ENCODE data around the gene INSIG1. TPM values are rescaled to one million over a fixed set of nuclear protein-coding genes. Genes with fewer than 3 reads are reported as not detected.

INSIG1 gene
- total and polyA plus RNA-seq, 4 donors = 118 to 219 (median 193) TPM

DNA sequence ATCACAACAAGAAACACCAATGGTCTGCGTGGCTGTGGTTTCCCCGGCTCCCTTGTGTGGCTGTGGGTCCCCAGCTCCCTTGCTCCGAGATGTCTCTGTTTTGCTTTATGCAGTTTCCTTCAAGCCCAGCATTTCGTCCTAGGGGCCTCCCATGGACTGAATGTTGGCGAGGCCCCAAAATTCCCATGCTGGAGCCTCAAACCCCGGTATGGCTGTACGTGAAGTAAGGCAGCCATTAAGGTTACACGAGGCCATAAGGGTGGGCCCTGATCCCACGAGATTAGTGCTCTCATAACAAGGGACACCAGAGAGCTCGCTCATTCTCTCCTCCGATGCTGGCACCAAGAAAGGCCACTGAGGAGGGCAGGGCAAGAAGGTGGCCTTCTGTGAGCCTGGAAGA lies 44.6 kb downstream of the INSIG1 start:
- no peak for DNase-seq (ENCODE audit: low spot score)
- Histone ChIP-seq H3K4me3 (ENCODE audit: low read depth in 1 of 3, low read length in 3 of 3) (no peak overlapping the region), H3K36me3 (ENCODE audit: control insufficient read depth in 4 of 4, insufficient read depth in 3 of 4, low read depth in 1 of 4, low read length in 3 of 4) (no peaks in the 10 kb centered on the region), H3K27me3 (ENCODE audit: control insufficient read depth in 4 of 4, insufficient read depth in 4 of 4, low read length in 3 of 4) (no peaks in the 10 kb centered on the region), H3K27ac (ENCODE audit: low read depth in 1 of 2, low read length in 2 of 2) (no peak overlapping the region), H3K4me1 (ENCODE audit: control insufficient read depth in 4 of 4, insufficient read depth in 4 of 4, low read length in 3 of 4) (peaks cover 0 to 5% (median 4%) of the 10 kb centered on the region in 4 donors), H3K9me3 (ENCODE audit: control insufficient read depth in 4 of 4, low read length in 3 of 4) (no peaks in the 10 kb centered on the region), H3K9ac (ENCODE audit: low read depth in 1 of 2, low read length in 2 of 2) (no peak overlapping the region)
- TF ChIP-seq RXRA (IDR thresholded peaks at IDR 0.05) = no peak
- TF ChIP-seq FOXA2 (IDR thresholded peaks at IDR 0.05) = no peak
- 80% methylated on average over 11 of the region's 11 CpGs for WGBS

DNA sequence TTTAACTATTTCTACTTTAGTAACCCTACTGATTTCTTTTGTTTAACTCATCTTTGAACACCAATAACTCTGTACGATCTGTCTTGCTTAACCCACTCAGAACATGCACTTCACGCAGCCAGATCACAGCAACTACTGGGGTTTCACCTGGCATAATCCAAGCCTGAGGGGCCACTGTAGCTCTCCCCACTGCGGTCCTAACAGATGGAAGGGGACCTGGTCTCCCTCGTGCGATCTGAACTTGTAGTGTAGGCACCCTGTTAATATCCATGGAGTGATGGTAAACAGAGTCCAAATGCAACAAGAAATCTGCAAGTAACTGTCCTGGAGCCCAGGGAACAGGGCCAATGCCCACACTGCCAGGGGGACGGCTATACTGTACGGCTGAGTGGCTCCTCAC lies 45.5 kb downstream of the INSIG1 start:
- TF ChIP-seq FOXA1 (IDR thresholded peaks at IDR 0.05) (no peak), SP1 (IDR thresholded peaks at IDR 0.05) (no peak), RAD21 (IDR thresholded peaks at IDR 0.05) (no peak), NR2F2 (IDR thresholded peaks at IDR 0.05) (no peak), RXRA (IDR thresholded peaks at IDR 0.05) (no peak)
- TF ChIP-seq, protein P1, sequence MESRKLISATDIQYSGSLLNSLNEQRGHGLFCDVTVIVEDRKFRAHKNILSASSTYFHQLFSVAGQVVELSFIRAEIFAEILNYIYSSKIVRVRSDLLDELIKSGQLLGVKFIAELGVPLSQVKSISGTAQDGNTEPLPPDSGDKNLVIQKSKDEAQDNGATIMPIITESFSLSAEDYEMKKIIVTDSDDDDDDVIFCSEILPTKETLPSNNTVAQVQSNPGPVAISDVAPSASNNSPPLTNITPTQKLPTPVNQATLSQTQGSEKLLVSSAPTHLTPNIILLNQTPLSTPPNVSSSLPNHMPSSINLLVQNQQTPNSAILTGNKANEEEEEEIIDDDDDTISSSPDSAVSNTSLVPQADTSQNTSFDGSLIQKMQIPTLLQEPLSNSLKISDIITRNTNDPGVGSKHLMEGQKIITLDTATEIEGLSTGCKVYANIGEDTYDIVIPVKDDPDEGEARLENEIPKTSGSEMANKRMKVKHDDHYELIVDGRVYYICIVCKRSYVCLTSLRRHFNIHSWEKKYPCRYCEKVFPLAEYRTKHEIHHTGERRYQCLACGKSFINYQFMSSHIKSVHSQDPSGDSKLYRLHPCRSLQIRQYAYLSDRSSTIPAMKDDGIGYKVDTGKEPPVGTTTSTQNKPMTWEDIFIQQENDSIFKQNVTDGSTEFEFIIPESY (IDR thresholded peaks at IDR 0.05) = no peak
- TF ChIP-seq, protein P2, sequence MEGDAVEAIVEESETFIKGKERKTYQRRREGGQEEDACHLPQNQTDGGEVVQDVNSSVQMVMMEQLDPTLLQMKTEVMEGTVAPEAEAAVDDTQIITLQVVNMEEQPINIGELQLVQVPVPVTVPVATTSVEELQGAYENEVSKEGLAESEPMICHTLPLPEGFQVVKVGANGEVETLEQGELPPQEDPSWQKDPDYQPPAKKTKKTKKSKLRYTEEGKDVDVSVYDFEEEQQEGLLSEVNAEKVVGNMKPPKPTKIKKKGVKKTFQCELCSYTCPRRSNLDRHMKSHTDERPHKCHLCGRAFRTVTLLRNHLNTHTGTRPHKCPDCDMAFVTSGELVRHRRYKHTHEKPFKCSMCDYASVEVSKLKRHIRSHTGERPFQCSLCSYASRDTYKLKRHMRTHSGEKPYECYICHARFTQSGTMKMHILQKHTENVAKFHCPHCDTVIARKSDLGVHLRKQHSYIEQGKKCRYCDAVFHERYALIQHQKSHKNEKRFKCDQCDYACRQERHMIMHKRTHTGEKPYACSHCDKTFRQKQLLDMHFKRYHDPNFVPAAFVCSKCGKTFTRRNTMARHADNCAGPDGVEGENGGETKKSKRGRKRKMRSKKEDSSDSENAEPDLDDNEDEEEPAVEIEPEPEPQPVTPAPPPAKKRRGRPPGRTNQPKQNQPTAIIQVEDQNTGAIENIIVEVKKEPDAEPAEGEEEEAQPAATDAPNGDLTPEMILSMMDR (IDR thresholded peaks at IDR 0.05; ENCODE audit: low read depth, low read length, missing input control) = no peak
- 88% methylated on average over 7 of the region's 7 CpGs for WGBS
- Histone ChIP-seq H3K4me1 (ENCODE audit: control insufficient read depth in 4 of 4, insufficient read depth in 4 of 4, low read length in 3 of 4) (peaks cover 0 to 5% (median 4%) of the 10 kb centered on the region in 4 donors), H3K36me3 (ENCODE audit: control insufficient read depth in 4 of 4, insufficient read depth in 3 of 4, low read depth in 1 of 4, low read length in 3 of 4) (no peaks in the 10 kb centered on the region), H3K27ac (ENCODE audit: low read depth in 1 of 2, low read length in 2 of 2) (no peak overlapping the region), H3K27me3 (ENCODE audit: control insufficient read depth in 4 of 4, insufficient read depth in 4 of 4, low read length in 3 of 4) (no peaks in the 10 kb centered on the region), H3K9ac (ENCODE audit: low read depth in 1 of 2, low read length in 2 of 2) (no peak overlapping the region), H3K4me3 (ENCODE audit: low read depth in 1 of 3, low read length in 3 of 3) (no peak overlapping the region), H3K9me3 (ENCODE audit: control insufficient read depth in 4 of 4, low read length in 3 of 4) (no peaks in the 10 kb centered on the region)
- no peak for DNase-seq (ENCODE audit: low spot score)

DNA sequence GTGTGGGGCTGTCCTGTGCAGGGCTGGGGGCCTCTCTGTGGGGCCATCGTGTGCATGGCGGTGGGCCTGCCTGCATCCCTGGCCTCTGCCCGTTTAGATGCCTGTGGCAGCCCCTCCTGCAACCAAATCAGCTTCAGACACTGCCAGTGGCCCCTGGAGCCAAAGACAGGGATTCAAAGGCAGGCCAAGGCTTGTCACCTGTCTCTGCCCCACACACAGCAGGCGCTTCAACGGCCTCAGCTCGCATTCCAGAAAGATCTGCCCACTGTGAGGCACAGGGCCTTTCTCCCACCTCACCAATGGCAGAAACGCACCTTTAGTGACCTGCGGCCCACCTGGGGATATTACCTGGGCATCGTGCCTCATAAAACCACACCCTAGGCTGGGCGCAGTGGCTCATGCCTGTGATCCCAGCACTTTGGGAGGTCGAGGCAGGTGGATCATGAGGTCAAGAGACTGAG lies 46.0 kb downstream of the INSIG1 start:
- H3K27me3 ChIP-seq (ENCODE audit: control insufficient read depth in 4 of 4, insufficient read depth in 4 of 4, low read length in 3 of 4) = no peaks in the 10 kb centered on the region
- no peak for TF ChIP-seq FOXA2 (IDR thresholded peaks at IDR 0.05)
- no peak for TF ChIP-seq YY1 (IDR thresholded peaks at IDR 0.05)
- no peak for TF ChIP-seq RXRA (IDR thresholded peaks at IDR 0.05)
- TF ChIP-seq, protein P1 (IDR thresholded peaks at IDR 0.05) = no peak
- no peak for TF ChIP-seq JUND (IDR thresholded peaks at IDR 0.05)
- no peak for TF ChIP-seq NR2F2 (IDR thresholded peaks at IDR 0.05)
- TF ChIP-seq GABPA (IDR thresholded peaks at IDR 0.05 in 1 of 2, conservative IDR thresholded peaks at IDR 0.05 in 1 of 2) = no peak
- no peak for TF ChIP-seq RAD21 (IDR thresholded peaks at IDR 0.05)
- no peak for TF ChIP-seq HNF4G (IDR thresholded peaks at IDR 0.05)
- TF ChIP-seq, protein P3, sequence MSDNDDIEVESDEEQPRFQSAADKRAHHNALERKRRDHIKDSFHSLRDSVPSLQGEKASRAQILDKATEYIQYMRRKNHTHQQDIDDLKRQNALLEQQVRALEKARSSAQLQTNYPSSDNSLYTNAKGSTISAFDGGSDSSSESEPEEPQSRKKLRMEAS (IDR thresholded peaks at IDR 0.05) = no peak
- TF ChIP-seq, protein P4, sequence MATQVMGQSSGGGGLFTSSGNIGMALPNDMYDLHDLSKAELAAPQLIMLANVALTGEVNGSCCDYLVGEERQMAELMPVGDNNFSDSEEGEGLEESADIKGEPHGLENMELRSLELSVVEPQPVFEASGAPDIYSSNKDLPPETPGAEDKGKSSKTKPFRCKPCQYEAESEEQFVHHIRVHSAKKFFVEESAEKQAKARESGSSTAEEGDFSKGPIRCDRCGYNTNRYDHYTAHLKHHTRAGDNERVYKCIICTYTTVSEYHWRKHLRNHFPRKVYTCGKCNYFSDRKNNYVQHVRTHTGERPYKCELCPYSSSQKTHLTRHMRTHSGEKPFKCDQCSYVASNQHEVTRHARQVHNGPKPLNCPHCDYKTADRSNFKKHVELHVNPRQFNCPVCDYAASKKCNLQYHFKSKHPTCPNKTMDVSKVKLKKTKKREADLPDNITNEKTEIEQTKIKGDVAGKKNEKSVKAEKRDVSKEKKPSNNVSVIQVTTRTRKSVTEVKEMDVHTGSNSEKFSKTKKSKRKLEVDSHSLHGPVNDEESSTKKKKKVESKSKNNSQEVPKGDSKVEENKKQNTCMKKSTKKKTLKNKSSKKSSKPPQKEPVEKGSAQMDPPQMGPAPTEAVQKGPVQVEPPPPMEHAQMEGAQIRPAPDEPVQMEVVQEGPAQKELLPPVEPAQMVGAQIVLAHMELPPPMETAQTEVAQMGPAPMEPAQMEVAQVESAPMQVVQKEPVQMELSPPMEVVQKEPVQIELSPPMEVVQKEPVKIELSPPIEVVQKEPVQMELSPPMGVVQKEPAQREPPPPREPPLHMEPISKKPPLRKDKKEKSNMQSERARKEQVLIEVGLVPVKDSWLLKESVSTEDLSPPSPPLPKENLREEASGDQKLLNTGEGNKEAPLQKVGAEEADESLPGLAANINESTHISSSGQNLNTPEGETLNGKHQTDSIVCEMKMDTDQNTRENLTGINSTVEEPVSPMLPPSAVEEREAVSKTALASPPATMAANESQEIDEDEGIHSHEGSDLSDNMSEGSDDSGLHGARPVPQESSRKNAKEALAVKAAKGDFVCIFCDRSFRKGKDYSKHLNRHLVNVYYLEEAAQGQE (IDR thresholded peaks at IDR 0.05) = no peak
- no peak for TF ChIP-seq SP1 (IDR thresholded peaks at IDR 0.05)
- TF ChIP-seq FOXA1 (IDR thresholded peaks at IDR 0.05) = no peak
- TF ChIP-seq, protein P5, sequence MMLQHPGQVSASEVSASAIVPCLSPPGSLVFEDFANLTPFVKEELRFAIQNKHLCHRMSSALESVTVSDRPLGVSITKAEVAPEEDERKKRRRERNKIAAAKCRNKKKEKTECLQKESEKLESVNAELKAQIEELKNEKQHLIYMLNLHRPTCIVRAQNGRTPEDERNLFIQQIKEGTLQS (IDR thresholded peaks at IDR 0.05) = no peak
- no peak for TF ChIP-seq EGR1 (IDR thresholded peaks at IDR 0.05; ENCODE audit: low read depth in 2 of 2)
- TF ChIP-seq HNF4A (conservative IDR thresholded peaks at IDR 0.05) = no peak
- TF ChIP-seq TAF1 (conservative IDR thresholded peaks at IDR 0.05) = no peak

More for the DNA sequence above, 46.0 kb downstream of the INSIG1 start:
- H3K4me3 ChIP-seq (ENCODE audit: low read depth in 1 of 3, low read length in 3 of 3) = no peak overlapping the region
- H3K36me3 ChIP-seq (ENCODE audit: control insufficient read depth in 4 of 4, insufficient read depth in 3 of 4, low read depth in 1 of 4, low read length in 3 of 4) = no peaks in the 10 kb centered on the region
- peaks cover 0 to 5% (median 4%) of the 10 kb centered on the region in 4 donors for H3K4me1 ChIP-seq (ENCODE audit: control insufficient read depth in 4 of 4, insufficient read depth in 4 of 4, low read length in 3 of 4)
- no peaks in the 10 kb centered on the region for H3K9me3 ChIP-seq (ENCODE audit: control insufficient read depth in 4 of 4, low read length in 3 of 4)
- H3K27ac ChIP-seq (ENCODE audit: low read depth in 1 of 2, low read length in 2 of 2) = no peak overlapping the region
- H3K9ac ChIP-seq (ENCODE audit: low read depth in 1 of 2, low read length in 2 of 2) = no peak overlapping the region
- no peak for DNase-seq (ENCODE audit: low spot score)
- 83% methylated on average over 11 of the region's 11 CpGs for WGBS

Measured in liver (tissue), 9 donors.